ENCODE data around the gene ABCB9.

DNA sequence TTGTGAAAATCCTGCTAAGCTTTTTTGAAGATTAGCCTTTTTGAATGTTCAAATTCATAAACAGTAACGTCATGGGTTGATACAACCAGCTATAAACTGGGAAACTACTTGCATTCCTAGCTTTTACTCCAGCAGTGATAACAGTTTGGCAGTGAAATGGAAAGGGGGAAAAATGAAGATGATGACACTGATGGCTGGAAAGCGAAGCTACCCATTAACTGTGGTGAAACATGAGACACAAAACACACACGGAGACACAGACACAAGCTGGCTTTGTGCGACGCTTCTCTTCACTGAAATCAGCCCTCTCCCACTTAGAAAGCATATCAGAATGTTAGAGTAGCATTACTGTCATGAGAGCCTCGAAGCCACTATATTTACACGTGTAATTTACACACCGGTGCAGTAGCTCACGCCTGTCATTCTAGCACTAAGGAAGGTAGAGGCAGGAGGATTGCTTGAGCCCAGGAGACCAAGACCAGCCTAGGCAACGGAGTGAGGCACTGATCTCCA, 86.1 kb downstream of the ABCB9 start:
- TF ChIP-seq, protein P1, sequence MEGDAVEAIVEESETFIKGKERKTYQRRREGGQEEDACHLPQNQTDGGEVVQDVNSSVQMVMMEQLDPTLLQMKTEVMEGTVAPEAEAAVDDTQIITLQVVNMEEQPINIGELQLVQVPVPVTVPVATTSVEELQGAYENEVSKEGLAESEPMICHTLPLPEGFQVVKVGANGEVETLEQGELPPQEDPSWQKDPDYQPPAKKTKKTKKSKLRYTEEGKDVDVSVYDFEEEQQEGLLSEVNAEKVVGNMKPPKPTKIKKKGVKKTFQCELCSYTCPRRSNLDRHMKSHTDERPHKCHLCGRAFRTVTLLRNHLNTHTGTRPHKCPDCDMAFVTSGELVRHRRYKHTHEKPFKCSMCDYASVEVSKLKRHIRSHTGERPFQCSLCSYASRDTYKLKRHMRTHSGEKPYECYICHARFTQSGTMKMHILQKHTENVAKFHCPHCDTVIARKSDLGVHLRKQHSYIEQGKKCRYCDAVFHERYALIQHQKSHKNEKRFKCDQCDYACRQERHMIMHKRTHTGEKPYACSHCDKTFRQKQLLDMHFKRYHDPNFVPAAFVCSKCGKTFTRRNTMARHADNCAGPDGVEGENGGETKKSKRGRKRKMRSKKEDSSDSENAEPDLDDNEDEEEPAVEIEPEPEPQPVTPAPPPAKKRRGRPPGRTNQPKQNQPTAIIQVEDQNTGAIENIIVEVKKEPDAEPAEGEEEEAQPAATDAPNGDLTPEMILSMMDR (conservative IDR thresholded peaks at IDR 0.05; ENCODE audit: low read depth, low read length), result no peak
- no peak for TF ChIP-seq EZH2phosphoT487 (IDR thresholded peaks at IDR 0.05; ENCODE audit: borderline replicate concordance, low read length)
- no peak for TF ChIP-seq EZH2 (IDR thresholded peaks at IDR 0.05; ENCODE audit: low read length, unreplicated experiment)
